Parietal lobe (tissue), 2 donors: ENCODE data around the gene PAN3. TPM values are rescaled to one million over a fixed set of nuclear protein-coding genes. Genes with fewer than 3 reads are reported as not detected.

ENCODE experiments used
- small RNA-seq: library from RNA; depleted of rRNA; stranded (forward); fragments of <200 nt; gene quantifications from one replicate; pipeline ENCODE3, GENCODE V24; 2014; ENCODE audit warnings: low replicate concordance
- total RNA-seq: library from RNA; depleted of rRNA; stranded (reverse); fragments of >200 nt; gene quantifications from one replicate; pipeline ENCODE4 v1.2.3, GENCODE V29; 2014

PAN3 gene, protein sequence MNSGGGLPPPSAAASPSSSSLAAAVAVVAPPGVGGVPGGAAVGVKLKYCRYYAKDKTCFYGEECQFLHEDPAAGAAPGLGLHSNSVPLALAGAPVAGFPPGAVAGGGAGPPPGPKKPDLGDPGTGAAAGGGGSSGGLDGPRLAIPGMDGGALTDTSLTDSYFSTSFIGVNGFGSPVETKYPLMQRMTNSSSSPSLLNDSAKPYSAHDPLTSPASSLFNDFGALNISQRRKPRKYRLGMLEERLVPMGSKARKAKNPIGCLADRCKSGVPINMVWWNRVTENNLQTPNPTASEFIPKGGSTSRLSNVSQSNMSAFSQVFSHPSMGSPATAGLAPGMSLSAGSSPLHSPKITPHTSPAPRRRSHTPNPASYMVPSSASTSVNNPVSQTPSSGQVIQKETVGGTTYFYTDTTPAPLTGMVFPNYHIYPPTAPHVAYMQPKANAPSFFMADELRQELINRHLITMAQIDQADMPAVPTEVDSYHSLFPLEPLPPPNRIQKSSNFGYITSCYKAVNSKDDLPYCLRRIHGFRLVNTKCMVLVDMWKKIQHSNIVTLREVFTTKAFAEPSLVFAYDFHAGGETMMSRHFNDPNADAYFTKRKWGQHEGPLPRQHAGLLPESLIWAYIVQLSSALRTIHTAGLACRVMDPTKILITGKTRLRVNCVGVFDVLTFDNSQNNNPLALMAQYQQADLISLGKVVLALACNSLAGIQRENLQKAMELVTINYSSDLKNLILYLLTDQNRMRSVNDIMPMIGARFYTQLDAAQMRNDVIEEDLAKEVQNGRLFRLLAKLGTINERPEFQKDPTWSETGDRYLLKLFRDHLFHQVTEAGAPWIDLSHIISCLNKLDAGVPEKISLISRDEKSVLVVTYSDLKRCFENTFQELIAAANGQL
- 59.5 TPM for total RNA-seq

DNA sequence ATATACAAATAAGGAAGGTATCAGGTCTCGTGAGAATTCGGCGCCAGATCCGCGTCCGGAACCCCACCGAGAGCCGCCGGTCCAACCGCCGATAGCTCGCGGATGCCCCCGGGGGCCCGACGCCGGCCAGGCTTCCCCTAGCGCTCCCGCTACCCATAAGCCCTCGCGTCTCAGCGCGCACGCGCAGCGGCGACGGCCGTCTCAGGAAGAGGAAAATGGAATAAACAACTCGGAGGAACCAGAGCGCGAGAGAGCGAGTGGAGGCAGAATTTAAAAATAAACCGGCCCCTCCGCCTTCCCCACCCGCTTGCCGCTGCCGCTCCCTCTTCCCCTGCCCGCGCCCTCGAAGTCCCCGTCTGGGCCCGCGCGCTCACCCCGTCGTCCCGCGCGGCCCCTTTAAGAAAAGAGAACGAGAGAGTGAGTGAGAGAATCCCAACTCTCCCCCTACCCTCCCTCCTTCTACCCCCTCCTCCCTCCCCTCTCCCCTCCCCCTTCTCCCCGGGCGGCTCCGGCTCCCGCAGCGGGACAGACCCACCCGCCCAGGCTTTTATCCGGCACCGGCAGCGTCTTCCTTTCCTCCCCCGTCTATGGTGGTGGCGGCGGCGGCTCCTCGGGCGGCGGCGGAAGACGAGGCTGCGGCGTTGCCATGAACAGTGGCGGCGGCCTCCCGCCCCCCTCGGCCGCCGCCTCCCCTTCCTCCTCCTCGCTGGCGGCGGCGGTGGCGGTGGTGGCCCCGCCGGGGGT is at the start of gene PAN3:
Gene PAN3 (plus strand): TSS at position 534 of the 744 bp plus-strand sequence. CDS start 113 bp downstream, at position 647.

DNA sequence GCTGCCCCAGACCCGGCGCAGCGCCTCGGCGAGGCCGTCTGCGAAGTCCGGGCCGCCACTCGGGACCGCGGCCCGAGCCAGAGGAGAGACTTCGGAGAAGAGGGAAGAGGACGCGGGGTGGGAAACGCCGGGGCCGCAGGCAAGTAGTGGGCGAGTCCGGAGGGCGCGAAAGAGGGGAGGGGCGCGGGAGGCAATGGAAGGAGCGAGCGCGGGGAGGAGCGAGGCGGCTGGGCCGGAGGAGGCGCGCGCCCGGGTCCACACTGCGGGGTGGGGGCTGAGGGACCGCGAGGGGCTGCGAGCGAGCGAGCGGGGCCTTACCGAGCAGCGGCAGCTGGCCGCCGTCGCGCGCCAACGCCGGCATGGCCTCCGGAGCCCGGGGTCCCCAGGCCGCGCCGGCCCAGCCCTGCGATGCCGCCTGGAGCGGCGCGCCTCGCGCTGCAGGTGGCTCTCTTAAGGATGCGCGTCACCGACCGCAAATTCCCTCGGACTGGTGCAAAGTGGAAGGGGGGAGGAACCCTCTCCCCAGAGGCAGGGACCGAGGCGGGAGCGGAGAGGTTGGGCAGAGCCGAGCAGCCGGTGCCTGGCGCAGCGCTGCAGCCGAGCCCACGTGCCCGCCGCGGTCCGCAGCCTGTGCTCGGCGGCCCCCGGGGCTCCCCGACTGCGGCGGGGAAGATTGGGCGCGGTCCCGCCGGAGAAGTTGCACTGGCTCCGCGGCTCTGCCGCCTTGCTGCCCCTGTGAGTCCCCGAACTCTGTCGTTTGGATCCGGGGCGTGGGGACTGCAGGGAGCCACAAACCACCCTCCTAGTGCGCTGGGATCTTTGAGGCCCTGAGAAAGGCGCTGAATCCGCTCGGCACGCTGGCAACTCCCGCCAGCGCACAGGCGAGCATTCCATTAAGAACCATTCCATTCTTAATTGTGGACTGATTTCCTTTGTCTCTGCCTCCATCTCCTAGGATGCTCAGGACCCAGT is 37.9 kb upstream of the PAN3 start, which contains the start of gene FLT3:
Gene FLT3 (minus strand): TSS at position 427 of the 972 bp plus-strand sequence. CDS start 66 bp downstream, at position 361.

Small RNA genes lying within 50 kb of the gene (small RNA-seq; reads per million reads assigned to genes)
- gene RNU6-82P: not detected

Other genes starting within 250 kb of the PAN3 start
- gene PDX1, start 218.5 kb upstream of the PAN3 start, total RNA-seq: not detected
- not detected for gene CDX2, start 169.2 kb upstream of the PAN3 start, total RNA-seq
- gene URAD, start 149.9 kb upstream of the PAN3 start, total RNA-seq: not detected
- 1.3 TPM for gene FLT3, start 38.0 kb upstream of the PAN3 start, total RNA-seq